HCT116 (cell line): ENCODE data around the gene MOGAT3. TPM values are rescaled to one million over a fixed set of nuclear protein-coding genes. Genes with fewer than 3 reads are reported as not detected.

Experiments
- ATAC-seq: fragments of 200-7000 bp; cut with Tn5 transposase; 2 replicates; pipeline ENCODE4 v1.9.1; 2020; ENCODE audit warnings: mild to moderate bottlenecking, moderate library complexity
- BruUV-seq: library from RNA; stranded (reverse); fragments of 400-500 nt; replicated peaks from 2 replicates; lab custom pipeline; 2021; lab: Mats Ljungman, UMichigan
- CTCF ChIA-PET: fragments of 300-600 bp; sonication (Branson Sonifier 250); formaldehyde crosslinking; loops from one replicate; lab custom pipeline; 2021; ENCODE audit warnings: antibody characterized with exemption; lab: Charles Lee
- POLR2A ChIA-PET: fragments of 300-600, 350-600 bp; sonication (Branson Sonifier 250); formaldehyde crosslinking; loops from one replicate; lab custom pipeline; 2021; ENCODE audit warnings: antibody characterized with exemption; lab: Charles Lee
- RAD21 ChIA-PET, 2 experiments: fragments of 300-600 bp; sonication (Branson Sonifier 250); formaldehyde crosslinking; loops; one replicate each; lab custom pipeline; 2023; ENCODE audit warnings: low total read pairs in 2 of 2; ENCODE audit not compliant: uncharacterized antibody in 2 of 2, unreplicated experiment in 2 of 2, low non-redundant PET in 1 of 2; lab: Charles Lee
- DNase-seq: peaks from one replicate; pipeline ENCODE4 v3.0.0-alpha.2; 2010; ENCODE audit warnings: low read depth, low spot score
- H2AFZ ChIP-seq: fragments of 200-600 bp; shearing (Covaris generic), sonication (generic); 2 replicates; pipeline ENCODE4 v1.6.1; 2017; ENCODE audit warnings: low read depth, mixed run types, mixed read lengths, antibody characterized with exemption, low read length; ENCODE audit not compliant: poor library complexity, severe bottlenecking
- H3K27ac ChIP-seq: 2 replicates; pipeline ENCODE4 v1.5.1; 2012; ENCODE audit warnings: low read depth, low read length
- H3K27me3 ChIP-seq: fragments of 200-600 bp; sonication (generic); 2 replicates; pipeline ENCODE4 v1.6.1; 2016; ENCODE audit warnings: mixed run types, low read length, mixed read lengths; ENCODE audit not compliant: insufficient read depth
- H3K36me3 ChIP-seq, 2 experiments: fragments of 200-500 bp in 1 of 2; fragments of 200-600 bp in 1 of 2; sonication (Bioruptor generic) in 1 of 2; sonication (generic) in 1 of 2; 2 replicates each; pipeline versions ENCODE4 v1.5.1 to v1.6.1; 2014 to 2016; ENCODE audit warnings: low read length in 2 of 2, inconsistent platforms in 1 of 2, mixed read lengths in 1 of 2, mixed run types in 1 of 2; ENCODE audit not compliant: insufficient read depth in 2 of 2, control insufficient read depth in 1 of 2
- H3K4me1 ChIP-seq, 2 experiments: fragments of 200-600 bp in 1 of 2; sonication (generic) in 1 of 2; 2 replicates each; pipeline versions ENCODE4 v1.5.1 to v1.6.1; 2012 to 2017; ENCODE audit warnings: low read length in 2 of 2, inconsistent platforms in 1 of 2, mild to moderate bottlenecking in 1 of 2, mixed read lengths in 1 of 2, mixed run types in 1 of 2, moderate library complexity in 1 of 2; ENCODE audit not compliant: insufficient read depth in 2 of 2, control insufficient read depth in 1 of 2
- H3K4me2 ChIP-seq: fragments of 200-600 bp; sonication (generic); 2 replicates; pipeline ENCODE4 v1.6.1; 2017; ENCODE audit warnings: mixed run types, low read length, mixed read lengths
- H3K4me3 ChIP-seq, 2 experiments: fragments of 200-600 bp in 1 of 2; sonication (generic) in 1 of 2; replicated peaks in 1 of 2; 2 replicates each; pipeline ENCODE4 v1.5.1; 2011 to 2016; ENCODE audit warnings: low read length in 2 of 2, control low read depth in 1 of 2, low read depth in 1 of 2, mild to moderate bottlenecking in 1 of 2, mixed read lengths in 1 of 2, mixed run types in 1 of 2
- H3K79me2 ChIP-seq: fragments of 200-600 bp; sonication (generic); 2 replicates; pipeline ENCODE4 v1.6.1; 2017; ENCODE audit warnings: mild to moderate bottlenecking, mixed run types, low read length, moderate library complexity, mixed read lengths; ENCODE audit not compliant: insufficient read depth
- H3K9ac ChIP-seq: fragments of 200-600 bp; sonication (generic); 2 replicates; pipeline ENCODE4 v1.6.1; 2016; ENCODE audit warnings: low read length, mixed read lengths
- H3K9me2 ChIP-seq: fragments of 200-600 bp; sonication (generic), shearing (Covaris generic); 2 replicates; pipeline ENCODE4 v1.6.1; 2017; ENCODE audit warnings: mixed run types, mild to moderate bottlenecking, moderate library complexity; ENCODE audit not compliant: insufficient read depth
- H3K9me3 ChIP-seq, 2 experiments: fragments of 200-500 bp in 1 of 2; fragments of 200-600 bp in 1 of 2; sonication (Bioruptor generic) in 1 of 2; sonication (generic) in 1 of 2; 2 replicates each; pipeline ENCODE4 v1.6.1; 2014 to 2017; ENCODE audit warnings: low read length in 2 of 2, mixed read lengths in 2 of 2, inconsistent platforms in 1 of 2, low read depth in 1 of 2, mild to moderate bottlenecking in 1 of 2, mixed run types in 1 of 2, moderate library complexity in 1 of 2; ENCODE audit not compliant: control insufficient read depth in 1 of 2, insufficient read depth in 1 of 2
- H4K20me1 ChIP-seq: fragments of 200-600 bp; sonication (generic), shearing (Covaris generic); 2 replicates; pipeline ENCODE4 v1.6.1; 2017; ENCODE audit warnings: mixed run types, mild to moderate bottlenecking, moderate library complexity; ENCODE audit not compliant: insufficient read depth
- CBX3 ChIP-seq: IDR thresholded peaks from 2 replicates; pipeline ENCODE4 v1.6.1; 2012; ENCODE audit warnings: low read depth
- EZH2 ChIP-seq: fragments of 200-600 bp; sonication (generic); IDR thresholded peaks from 2 replicates; pipeline ENCODE4 v1.6.1; 2017; ENCODE audit warnings: antibody characterized with exemption, mixed run types
- FOSL1 ChIP-seq: IDR thresholded peaks from 2 replicates; pipeline ENCODE4 v1.6.1; 2012; ENCODE audit warnings: low read depth
- JUND ChIP-seq: IDR thresholded peaks from 2 replicates; pipeline ENCODE4 v1.6.1; 2012
- REST ChIP-seq: IDR thresholded peaks from 2 replicates; pipeline ENCODE4 v1.6.1; 2012; ENCODE audit warnings: low read depth
- SP1 ChIP-seq: IDR thresholded peaks from 2 replicates; pipeline ENCODE4 v1.6.1; 2012; ENCODE audit warnings: low read depth
- SRF ChIP-seq: IDR thresholded peaks from 2 replicates; pipeline ENCODE4 v1.6.1; 2012; ENCODE audit warnings: low read depth
- ZNF274 ChIP-seq: fragments of 200-500 bp; sonication (Bioruptor generic); IDR thresholded peaks from 2 replicates; pipeline ENCODE4 v1.6.1; 2014; ENCODE audit warnings: mild to moderate bottlenecking, low read depth, low read length, inconsistent platforms
- intact Hi-C: fragments of 100-400 bp; cut with micrococcal nuclease; formaldehyde crosslinking; loops from 2 replicates; pipeline ENCODE4 v1.10.0; 2022
- total RNA-seq: library from RNA; stranded (reverse); gene quantifications from one replicate; pipeline ENCODE4 v1.2.1, GENCODE V29; 2021; ENCODE audit not compliant: unreplicated experiment
- TF ChIP-seq, protein P1 (sequence below): IDR thresholded peaks from 2 replicates; pipeline ENCODE4 v1.6.1; 2012

MOGAT3 gene
- total RNA-seq, 1 experiment from 2014 or later = not detected

GRCh38 chr7:101179117-101179516 is 21.7 kb downstream of the MOGAT3 start:
- Histone ChIP-seq H3K79me2 (no peaks in the 10 kb centered on the region), H3K9me3 (no peaks in the 10 kb centered on the region), H3K9me2 (no peaks in the 10 kb centered on the region), H2AFZ (no peak overlapping the region), H3K4me2 (no peak overlapping the region), H3K27me3 (no peaks in the 10 kb centered on the region), H3K27ac (no peak overlapping the region), H3K36me3 (no peaks in the 10 kb centered on the region), H3K4me3 (no peak overlapping the region), H3K9ac (no peak overlapping the region), H3K4me1 (peaks cover 10 to 15% of the 10 kb centered on the region in 2 experiments; a peak in 3 of 4 replicates), H4K20me1 (no peaks in the 10 kb centered on the region)
- no TSS peak for BruUV-seq
- DNase-seq = no peak
- ChIA-PET RAD21 (no interaction called here), CTCF (no interaction called here), POLR2A (no interaction called here)
- no peak for TF ChIP-seq JUND
- TF ChIP-seq SP1 = no peak
- no peak for TF ChIP-seq ZNF274
- no peak for TF ChIP-seq REST
- no peak for TF ChIP-seq SRF
- TF ChIP-seq CBX3 = no peak
- TF ChIP-seq EZH2 = no peak
- no peak for TF ChIP-seq FOSL1
- TF ChIP-seq, protein P1, sequence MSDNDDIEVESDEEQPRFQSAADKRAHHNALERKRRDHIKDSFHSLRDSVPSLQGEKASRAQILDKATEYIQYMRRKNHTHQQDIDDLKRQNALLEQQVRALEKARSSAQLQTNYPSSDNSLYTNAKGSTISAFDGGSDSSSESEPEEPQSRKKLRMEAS = no peak
- intact Hi-C loops = no loop called here
- ATAC-seq = no peak
